ENCODE data around the gene GPR15.

GPR15 gene

GRCh38 chr3:98558100-98558827, 26.5 kb downstream of the GPR15 start:
- TF ChIP-seq POLR2AphosphoS5 (IDR thresholded peaks at IDR 0.05; ENCODE audit: low read depth, low read length) (no peak), FOXP2 (optimal IDR thresholded peaks at IDR 0.05; ENCODE audit: borderline replicate concordance, extremely low read depth, extremely low read length, insufficient read depth) (no peak), TAF1 (IDR thresholded peaks at IDR 0.05; ENCODE audit: borderline replicate concordance, insufficient read depth, low read length) (no peak), SIN3A (IDR thresholded peaks at IDR 0.05; ENCODE audit: borderline replicate concordance, insufficient read depth, low read length) (no peak), REST (IDR thresholded peaks at IDR 0.05; ENCODE audit: insufficient read depth in 1 of 2, low read depth in 2 of 2, low read length in 2 of 2) (no peak)

GRCh38 chr3:98560911-98561310, 29.1 kb downstream of the GPR15 start:
- TF ChIP-seq FOXP2 (optimal IDR thresholded peaks at IDR 0.05; ENCODE audit: borderline replicate concordance, extremely low read depth, extremely low read length, insufficient read depth) (no peak), REST (IDR thresholded peaks at IDR 0.05; ENCODE audit: insufficient read depth in 1 of 2, low read depth in 2 of 2, low read length in 2 of 2) (no peak), TAF1 (IDR thresholded peaks at IDR 0.05; ENCODE audit: borderline replicate concordance, insufficient read depth, low read length) (no peak), POLR2AphosphoS5 (IDR thresholded peaks at IDR 0.05; ENCODE audit: low read depth, low read length) (no peak), SIN3A (IDR thresholded peaks at IDR 0.05; ENCODE audit: borderline replicate concordance, insufficient read depth, low read length) (no peak)

GRCh38 chr3:98561727-98562521, 30.1 kb downstream of the GPR15 start:
- no peak for TF ChIP-seq SIN3A (IDR thresholded peaks at IDR 0.05; ENCODE audit: borderline replicate concordance, insufficient read depth, low read length)
- TF ChIP-seq POLR2AphosphoS5 (IDR thresholded peaks at IDR 0.05; ENCODE audit: low read depth, low read length): no peak
- TF ChIP-seq TAF1 (IDR thresholded peaks at IDR 0.05; ENCODE audit: borderline replicate concordance, insufficient read depth, low read length): no peak
- no peak for TF ChIP-seq FOXP2 (optimal IDR thresholded peaks at IDR 0.05; ENCODE audit: borderline replicate concordance, extremely low read depth, extremely low read length, insufficient read depth)
- TF ChIP-seq REST (IDR thresholded peaks at IDR 0.05; ENCODE audit: insufficient read depth in 1 of 2, low read depth in 2 of 2, low read length in 2 of 2): no peak

- TF ChIP-seq TAF1 (IDR thresholded peaks at IDR 0.05; ENCODE audit: borderline replicate concordance, insufficient read depth, low read length): no peak
- TF ChIP-seq REST (IDR thresholded peaks at IDR 0.05; ENCODE audit: insufficient read depth in 1 of 2, low read depth in 2 of 2, low read length in 2 of 2): no peak
- TF ChIP-seq SIN3A (IDR thresholded peaks at IDR 0.05; ENCODE audit: borderline replicate concordance, insufficient read depth, low read length): no peak
- TF ChIP-seq POLR2AphosphoS5 (IDR thresholded peaks at IDR 0.05; ENCODE audit: low read depth, low read length): no peak
- TF ChIP-seq FOXP2 (optimal IDR thresholded peaks at IDR 0.05; ENCODE audit: borderline replicate concordance, extremely low read depth, extremely low read length, insufficient read depth): no peak
These were observed 32.0 kb downstream of the GPR15 start for GRCh38 chr3:98563661-98564281.

All from PFSK-1 (cell line).